Effector CD4-positive, alpha-beta T cell (primary cell): ENCODE measurements around the gene CALCOCO2.

Experiments used
- DNase-seq: peaks from one replicate; pipeline ENCODE4 v3.0.0-alpha.2; 2020

Gene CALCOCO2

GRCh38 chr17:48873696-48874443 is 43.0 kb downstream of the CALCOCO2 start:
- DNase-seq = no peak

- peak; percentile 42 for DNase-seq
These were observed 48.4 kb downstream of the CALCOCO2 start for GRCh38 chr17:48878920-48879898.

- DNase-seq = no peak
These were observed 51.4 kb downstream of the CALCOCO2 start for GRCh38 chr17:48882272-48882671.

- DNase-seq = no peak
These were observed 52.3 kb downstream of the CALCOCO2 start for GRCh38 chr17:48883171-48883570.

GRCh38 chr17:48890086-48890485 is 59.3 kb downstream of the CALCOCO2 start:
- DNase-seq = no peak

- DNase-seq = no peak
These were observed 62.3 kb downstream of the CALCOCO2 start for GRCh38 chr17:48892940-48893645.

- no peak for DNase-seq
These were observed 63.0 kb downstream of the CALCOCO2 start for GRCh38 chr17:48893646-48894508.

- DNase-seq = no peak
These were observed 64.1 kb downstream of the CALCOCO2 start for GRCh38 chr17:48894886-48895285.

- DNase-seq = no peak
These were observed 70.4 kb downstream of the CALCOCO2 start for GRCh38 chr17:48901241-48901640.

- no peak for DNase-seq
These were observed 72.6 kb downstream of the CALCOCO2 start for GRCh38 chr17:48903401-48903800.

GRCh38 chr17:48904428-48904827 is 73.6 kb downstream of the CALCOCO2 start:
- DNase-seq = no peak

GRCh38 chr17:48905987-48906515 is 75.2 kb downstream of the CALCOCO2 start:
- DNase-seq = no peak

GRCh38 chr17:48907713-48908046 is 76.8 kb downstream of the CALCOCO2 start:
- no peak for DNase-seq

- peak; percentile 80 for DNase-seq
These were observed 77.4 kb downstream of the CALCOCO2 start, which contains the start of gene UBE2Z for GRCh38 chr17:48908047-48908843. TSS of gene UBE2Z (plus strand) at chr17:48908407. CDS start at chr17:48908504, 97 bp downstream.

GRCh38 chr17:48908853-48909394 is 78.1 kb downstream of the CALCOCO2 start:
- peak; percentile 76 for DNase-seq

GRCh38 chr17:48909783-48910182 is 78.9 kb downstream of the CALCOCO2 start:
- no peak for DNase-seq

- no peak for DNase-seq
These were observed 79.5 kb downstream of the CALCOCO2 start for GRCh38 chr17:48910370-48910769.

GRCh38 chr17:48912476-48912875 is 81.6 kb downstream of the CALCOCO2 start:
- DNase-seq = no peak
